Measurements from ENCODE around the gene SNX20.

Gene SNX20

GRCh38 chr16:50679266-50679665 lies 1.8 kb downstream of the SNX20 start:
- no peak for DNase-seq

DNA sequence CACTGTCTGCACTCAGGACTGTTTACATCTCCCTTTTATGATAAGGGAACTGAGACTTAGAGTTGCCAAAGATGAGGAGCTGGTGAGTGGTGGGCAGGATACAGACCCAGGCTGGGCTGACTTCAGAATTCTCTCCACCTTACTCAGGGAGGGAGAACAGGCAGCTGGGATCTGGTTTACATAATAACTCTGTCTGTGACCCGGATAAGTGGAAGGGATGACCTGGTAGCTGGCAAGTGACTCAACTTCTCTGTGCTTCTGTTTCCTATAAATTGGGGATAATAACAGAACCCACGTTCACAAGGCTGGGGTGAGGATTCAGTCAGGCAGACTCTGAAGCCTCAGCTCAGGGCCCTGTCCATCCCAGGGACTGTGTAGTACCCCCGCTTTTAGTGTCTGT lies 2.6 kb downstream of the SNX20 start:
- no peak for DNase-seq

- DNase-seq, result no peak
Measured at GRCh38 chr16:50677351-50677750, 3.8 kb downstream of the SNX20 start.

DNA sequence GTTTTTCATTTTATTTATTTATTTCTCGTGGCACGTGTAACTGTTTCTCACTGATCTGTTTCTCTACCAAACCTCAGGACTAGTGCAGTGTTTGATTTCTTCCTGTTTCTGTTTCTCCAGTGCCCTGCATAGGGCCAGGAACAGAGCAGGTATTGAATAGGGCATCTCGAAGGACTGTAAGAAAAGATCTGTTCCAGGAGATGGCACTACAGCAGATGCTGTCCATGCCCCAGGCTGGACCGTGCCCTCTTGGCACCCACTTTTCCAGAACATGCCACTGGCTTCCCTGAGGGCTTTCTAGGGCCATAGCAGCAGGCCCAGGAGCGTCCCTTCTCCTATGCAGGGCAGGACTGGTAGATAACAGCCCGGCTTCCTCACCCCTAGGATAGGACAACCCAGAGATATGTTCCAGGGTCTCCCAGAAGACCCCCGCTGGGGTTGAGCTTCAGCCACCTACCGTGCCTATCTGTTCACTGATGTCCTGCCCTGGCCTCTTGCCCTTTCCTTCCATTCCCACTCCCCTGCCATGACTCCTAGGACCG lies 4.4 kb downstream of the SNX20 start:
- no peak for DNase-seq

DNA sequence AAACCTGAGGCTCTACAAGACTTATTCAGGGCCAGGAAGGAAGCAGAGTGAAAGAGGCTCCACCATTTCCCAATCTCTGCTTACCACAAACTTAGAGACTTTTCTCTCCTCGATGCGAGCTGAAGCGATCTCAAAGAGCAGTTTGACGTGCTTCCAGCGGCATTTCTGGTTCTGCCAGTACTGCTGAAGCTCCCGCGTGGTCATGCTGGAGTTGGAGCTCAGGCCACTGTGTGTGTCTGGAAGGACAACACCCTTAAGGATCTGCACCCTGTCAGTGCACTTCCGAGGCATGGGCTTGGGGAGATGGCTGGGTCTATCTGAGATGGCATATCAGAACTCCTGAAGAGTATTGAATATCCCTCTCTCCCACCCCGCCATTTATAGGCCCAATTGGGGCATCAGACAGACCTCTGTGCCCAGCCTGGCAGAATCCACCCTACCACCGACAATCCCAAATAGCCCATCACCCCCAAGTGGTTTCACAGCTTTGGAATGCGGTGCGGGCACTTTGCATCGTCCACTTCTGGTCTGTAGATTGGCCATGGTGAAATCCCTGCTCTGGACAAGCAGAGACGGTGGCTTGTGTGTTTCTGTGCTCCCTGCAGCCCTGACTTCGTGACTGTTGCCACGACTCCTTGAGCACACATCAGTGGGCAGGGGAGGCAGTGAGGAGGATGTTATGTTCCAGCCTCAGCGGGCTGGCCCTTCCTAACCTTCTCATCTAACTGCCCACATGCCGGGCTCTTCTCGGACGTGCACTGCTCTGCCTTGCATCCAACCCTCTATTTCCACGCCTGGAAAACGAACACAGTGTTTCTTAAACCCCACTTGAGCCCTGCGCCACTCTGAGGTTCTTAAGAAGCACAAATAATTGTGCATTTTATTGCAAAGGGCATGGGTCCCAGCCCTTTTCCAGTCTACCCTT lies 5.2 kb downstream of the SNX20 start:
- no peak for DNase-seq

DNA sequence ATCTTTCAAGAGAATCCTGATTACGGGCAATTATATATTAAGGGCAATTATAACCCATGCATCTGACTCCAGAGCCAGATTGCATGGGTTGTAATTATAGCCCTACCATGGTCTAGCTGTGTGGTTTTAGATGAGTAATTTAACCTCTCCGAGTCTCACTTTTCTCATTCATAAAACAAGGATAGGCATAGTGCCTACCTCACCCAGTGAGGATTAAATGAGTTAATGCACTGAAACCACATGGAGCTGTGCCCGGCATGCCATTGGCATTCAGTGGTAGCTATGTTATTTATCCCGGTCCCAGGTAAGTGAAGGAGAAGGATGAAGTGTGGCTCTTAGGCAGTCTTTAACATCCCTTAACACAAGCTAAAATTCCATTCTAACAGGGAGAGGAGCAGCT lies 6.3 kb downstream of the SNX20 start:
- DNase-seq, result no peak

DNA sequence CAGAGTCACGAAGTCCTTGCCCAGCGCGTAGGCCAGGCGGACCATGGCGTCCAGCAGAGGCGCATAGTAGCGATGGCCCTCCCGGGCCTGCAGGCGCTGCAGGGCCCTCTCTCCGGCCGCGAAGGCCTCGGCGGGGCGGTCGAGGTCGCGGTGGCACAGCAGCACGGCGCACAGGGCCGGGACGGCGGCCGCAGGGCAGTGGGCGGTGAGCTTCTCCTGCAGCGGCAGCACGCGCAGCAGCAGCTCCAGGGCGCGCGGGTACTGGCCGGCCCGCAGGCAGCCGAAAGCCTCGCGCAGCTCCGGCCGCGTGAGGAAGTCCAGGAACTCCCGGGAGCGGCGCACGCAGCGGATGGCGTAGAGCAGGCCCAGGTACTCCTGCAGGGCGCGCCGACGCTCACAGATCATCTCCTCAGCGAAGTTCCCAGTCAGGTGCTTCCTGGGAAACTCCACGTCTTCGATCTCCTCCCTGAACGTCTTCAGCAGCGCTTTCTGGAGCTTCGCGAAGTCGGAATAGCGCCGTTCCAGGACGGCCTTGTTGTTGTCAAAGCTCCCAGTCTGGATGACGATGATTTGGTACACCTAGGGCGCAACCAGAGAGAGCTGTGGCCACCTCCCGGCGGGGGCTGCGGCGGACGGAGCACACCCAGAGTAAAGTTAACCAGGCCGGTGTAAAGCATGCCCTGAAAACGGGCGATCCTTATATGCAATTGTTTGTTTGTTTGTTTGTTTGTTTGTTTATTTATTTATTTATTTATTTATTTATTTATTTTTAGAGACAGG lies 7.4 kb downstream of the SNX20 start:
- DNase-seq, result no peak

DNA sequence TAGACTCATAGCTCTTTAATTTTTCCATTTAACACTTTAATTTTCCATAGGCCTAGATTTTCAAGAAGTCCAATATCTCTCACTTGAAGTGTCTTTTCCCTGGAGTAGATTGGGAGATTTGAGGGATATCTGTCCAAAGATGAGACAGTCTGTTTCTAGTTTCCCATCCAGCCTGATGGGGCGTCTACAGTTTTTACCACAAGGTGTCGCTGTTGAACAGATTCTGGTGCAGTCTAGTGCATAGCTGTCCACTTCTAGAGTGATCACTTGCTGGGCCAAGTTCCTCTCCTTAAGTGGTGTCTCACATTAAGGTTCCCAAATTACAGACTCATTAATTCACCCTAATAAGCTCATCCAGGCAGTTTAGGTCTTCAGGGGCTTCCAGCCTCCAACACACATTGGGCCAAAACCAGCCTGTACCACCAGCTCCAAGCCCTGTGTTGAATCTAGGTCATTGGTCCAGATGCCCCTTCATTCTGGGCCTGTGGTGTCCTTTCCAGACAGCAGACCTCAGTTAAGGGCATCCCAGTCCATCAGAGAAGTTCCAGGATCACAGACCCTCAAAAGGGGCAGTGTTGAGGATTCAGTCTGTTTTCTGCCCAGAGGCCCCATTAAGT lies 9.4 kb downstream of the SNX20 start:
- DNase-seq, result peak; percentile 35

DNA sequence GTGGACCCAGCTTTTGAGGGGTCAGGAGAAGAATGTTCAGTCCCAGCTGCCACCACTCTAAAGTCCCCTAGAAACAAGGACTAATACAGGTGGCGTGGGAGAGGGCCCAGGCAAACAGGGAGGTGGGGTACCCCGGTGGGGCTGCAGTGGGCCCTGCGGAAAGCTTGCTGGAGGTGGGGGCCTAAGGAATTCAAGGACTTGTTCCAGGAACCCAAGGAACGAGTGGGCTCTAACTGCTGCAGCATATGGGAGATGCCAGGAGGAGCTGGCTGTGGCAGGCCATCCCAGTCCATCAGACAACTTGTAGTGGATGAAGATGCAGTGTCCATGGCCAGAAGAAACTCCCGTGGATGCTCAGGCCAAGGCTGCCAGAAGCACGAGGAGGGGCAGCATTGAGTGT lies 10.6 kb downstream of the SNX20 start:
- DNase-seq, result no peak

- DNase-seq, result no peak
Measured at GRCh38 chr16:50669741-50670140, 11.4 kb downstream of the SNX20 start.

GRCh38 chr16:50668368-50669008 lies 12.6 kb downstream of the SNX20 start:
- no peak for DNase-seq

GRCh38 chr16:50667497-50668367 lies 13.4 kb downstream of the SNX20 start:
- DNase-seq, result no peak

DNA sequence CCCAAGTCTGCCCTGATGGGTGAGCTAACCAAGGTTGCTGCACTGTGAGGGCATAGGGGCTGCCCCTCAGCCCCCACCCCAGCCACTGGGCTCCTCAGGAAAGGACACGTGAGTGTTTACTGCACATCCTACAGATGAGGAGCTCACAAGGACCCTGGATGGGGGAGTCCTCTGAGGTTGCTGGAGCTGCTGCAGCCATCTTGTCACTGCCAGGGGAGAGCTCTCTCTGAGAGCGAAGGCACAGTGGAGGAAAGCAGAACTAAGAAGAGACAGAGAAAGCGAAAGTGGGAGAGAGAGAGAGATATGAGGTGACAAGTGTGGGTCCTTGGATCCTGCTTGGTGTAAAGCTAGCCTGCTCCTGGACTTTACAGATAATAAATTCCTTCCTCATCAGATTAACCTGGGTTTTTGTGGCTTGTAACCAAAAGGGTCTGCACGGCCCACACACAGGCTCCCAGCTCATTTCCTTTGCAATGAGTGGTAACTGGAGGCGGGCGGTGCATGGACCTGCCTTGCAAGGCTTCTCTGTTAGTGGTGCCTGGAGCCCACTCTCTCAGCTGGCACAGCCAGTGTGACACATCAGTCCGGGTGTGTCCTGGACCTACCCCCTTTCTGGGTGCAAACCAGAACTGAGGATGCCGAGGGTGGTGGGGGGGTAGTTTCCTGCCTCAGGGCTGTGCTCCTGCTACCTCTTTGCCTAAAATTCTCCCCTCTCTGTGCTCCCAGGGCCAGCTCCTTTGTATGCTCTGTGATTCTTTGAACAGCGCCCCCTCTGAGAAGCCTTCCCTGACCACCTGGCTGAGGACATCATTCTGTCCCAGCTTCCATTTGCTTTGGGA lies 14.2 kb downstream of the SNX20 start:
- DNase-seq, result peak; percentile 47

GRCh38 chr16:50665128-50665878 lies 15.8 kb downstream of the SNX20 start:
- peak; percentile 84 for DNase-seq

- no peak for DNase-seq
Measured at GRCh38 chr16:50664270-50664669, 16.8 kb downstream of the SNX20 start.

DNA sequence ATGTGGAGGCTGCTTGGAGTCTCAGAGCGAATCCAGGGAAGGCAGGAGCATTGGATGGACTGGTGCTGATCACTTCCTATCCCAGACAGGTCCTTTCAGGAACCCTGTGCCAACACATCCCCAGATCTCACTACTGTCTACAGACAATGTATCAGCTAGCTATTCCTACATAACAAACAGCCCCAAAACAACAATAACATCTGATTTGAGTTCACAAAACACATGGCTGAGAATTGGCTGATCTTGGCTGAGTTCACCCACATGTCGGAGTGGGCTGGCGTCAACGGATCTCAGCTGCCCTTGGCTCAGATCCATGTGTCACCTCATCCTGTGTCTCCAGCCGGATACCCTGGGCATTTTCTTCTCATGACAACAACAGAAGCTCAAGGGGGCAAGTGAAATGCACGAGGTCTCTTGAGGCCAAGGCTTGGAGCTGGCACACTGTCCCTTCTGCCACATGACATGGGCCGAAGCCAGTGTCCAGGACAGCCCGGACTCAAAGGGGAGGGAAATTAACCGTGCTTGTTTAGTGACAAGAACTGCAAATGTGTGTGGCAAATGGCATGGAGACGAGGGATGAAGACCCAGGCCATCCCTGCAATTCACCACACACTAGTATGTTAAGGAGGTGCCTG lies 18.7 kb downstream of the SNX20 start:
- DNase-seq, result no peak

GRCh38 chr16:50659806-50660205 lies 21.3 kb downstream of the SNX20 start:
- DNase-seq, result no peak

- no peak for DNase-seq
Measured at GRCh38 chr16:50657241-50657640, 23.9 kb downstream of the SNX20 start.

DNA sequence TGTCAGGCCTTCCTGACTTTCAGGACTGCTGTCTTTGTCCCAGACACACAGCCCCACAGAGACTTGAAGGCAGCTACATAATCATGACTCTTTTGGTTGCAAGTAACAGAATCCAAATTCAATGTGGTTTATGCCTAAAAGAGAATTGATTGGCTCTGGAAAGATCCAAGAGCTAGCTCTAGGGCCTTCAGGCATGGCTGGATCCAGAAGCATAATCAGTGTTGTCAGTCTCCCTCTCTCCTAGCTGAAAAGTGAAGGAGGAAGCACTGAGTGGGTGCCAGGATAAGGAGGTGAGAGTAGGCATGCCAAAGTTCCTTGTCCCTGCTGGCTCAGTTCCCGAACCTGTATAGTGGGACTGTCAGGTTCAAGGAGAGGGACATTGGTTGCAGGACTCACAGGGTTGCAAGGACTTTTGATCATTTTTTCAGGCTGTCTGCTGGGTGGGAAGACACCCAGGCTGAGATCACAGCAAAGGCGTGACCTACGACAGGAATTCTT lies 25.5 kb downstream of the SNX20 start:
- no peak for DNase-seq
